Lower lobe of right lung (tissue), 2 donors: ENCODE results near the gene RASA2. TPM values are rescaled to one million over a fixed set of nuclear protein-coding genes. Genes with fewer than 3 reads are reported as not detected.

Experiments used
- ATAC-seq, 2 donors: fragments of 200-7000 bp; cut with Tn5 transposase; one replicate each; pipeline ENCODE4 v1.9.1; 2020 to 2022; ENCODE audit warnings: mild to moderate bottlenecking in 2 of 2, moderate library complexity in 2 of 2
- DNase-seq: peaks from one replicate; pipeline ENCODE4 v3.0.0-alpha.2; 2020
- H3K27ac ChIP-seq: fragments of 200-600 bp; one replicate; pipeline ENCODE4 v1.8.0; 2022
- H3K27me3 ChIP-seq: fragments of 200-600 bp; one replicate; pipeline ENCODE4 v1.8.0; 2022; ENCODE audit warnings: low read depth
- H3K36me3 ChIP-seq: fragments of 200-600 bp; one replicate; pipeline ENCODE4 v1.8.0; 2022; ENCODE audit warnings: mild to moderate bottlenecking
- H3K4me1 ChIP-seq: fragments of 200-600 bp; one replicate; pipeline ENCODE4 v1.8.0; 2022
- H3K4me3 ChIP-seq: fragments of 200-600 bp; one replicate; pipeline ENCODE4 v1.8.0; 2022; ENCODE audit warnings: mild to moderate bottlenecking
- H3K9me3 ChIP-seq: fragments of 200-600 bp; one replicate; pipeline ENCODE4 v1.8.0; 2022
- intact Hi-C: fragments of 100-400 bp; cut with DNase I; formaldehyde crosslinking; loops from one replicate; pipeline ENCODE4 v1.11.0; 2022
- total RNA-seq: library from RNA; stranded (reverse); fragmentation: NEBNext Ultra II Directional; extraction: Animal tissue kit (Norgen Biotek cat#: 25700); gene quantifications from one replicate; pipeline ENCODE4 v1.2.1, GENCODE V29; 2021
- TF ChIP-seq, protein P1 (sequence below): fragments of 200-600 bp; IDR thresholded peaks from one replicate; pipeline ENCODE4 v1.8.0; 2022; ENCODE audit warnings: antibody characterized with exemption, mild to moderate bottlenecking
- donor health status: DM: no; HTN: yes; CAD: no; lungs with severe emphysema.

The RASA2 gene
- total RNA-seq, 1 donor from 2014 or later, result 21.5 TPM

DNA sequence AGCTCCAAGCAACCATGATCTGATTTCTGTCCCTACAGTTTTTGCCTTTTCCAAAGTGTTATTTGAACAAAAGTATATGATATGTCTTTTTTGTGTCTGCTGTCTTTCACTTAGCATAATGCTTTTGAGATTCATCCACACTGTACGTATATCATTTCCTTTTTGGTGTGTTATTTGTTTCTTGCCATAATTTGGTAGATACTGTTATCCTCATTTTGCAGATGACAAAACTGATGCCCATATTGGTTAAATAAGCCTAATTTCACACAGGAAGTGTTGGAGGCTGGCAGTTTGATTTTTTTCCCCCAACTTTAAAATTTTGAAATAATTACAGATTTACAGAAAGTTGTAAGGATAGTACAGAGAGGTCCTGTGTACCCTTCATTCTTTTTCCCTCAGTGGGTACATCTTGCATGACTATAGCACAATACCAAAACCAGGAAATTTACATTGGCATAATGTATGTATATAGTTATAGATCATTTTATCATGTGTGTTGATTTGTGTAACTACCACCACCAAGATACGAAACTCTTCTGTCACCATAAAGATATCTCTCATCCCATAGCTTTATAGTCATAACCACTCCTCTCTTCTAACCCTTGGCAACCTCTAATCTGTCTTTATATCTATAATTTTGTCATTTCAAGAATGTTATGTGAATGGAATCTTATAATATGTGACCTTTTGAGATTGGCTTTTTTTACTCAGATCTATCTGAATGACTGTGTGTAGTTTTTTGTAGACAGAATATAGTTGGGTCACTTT, 55.6 kb downstream of the RASA2 start:
- ATAC-seq (no peak), DNase-seq (no peak)
- Histone ChIP-seq H3K36me3 (peaks cover 4% of the 10 kb centered on the region), H3K27me3 (no peaks in the 10 kb centered on the region), H3K27ac (no peak overlapping the region), H3K4me1 (peaks cover 8% of the 10 kb centered on the region), H3K9me3 (peaks cover 8% of the 10 kb centered on the region), H3K4me3 (no peak overlapping the region)
- TF ChIP-seq, protein P1, sequence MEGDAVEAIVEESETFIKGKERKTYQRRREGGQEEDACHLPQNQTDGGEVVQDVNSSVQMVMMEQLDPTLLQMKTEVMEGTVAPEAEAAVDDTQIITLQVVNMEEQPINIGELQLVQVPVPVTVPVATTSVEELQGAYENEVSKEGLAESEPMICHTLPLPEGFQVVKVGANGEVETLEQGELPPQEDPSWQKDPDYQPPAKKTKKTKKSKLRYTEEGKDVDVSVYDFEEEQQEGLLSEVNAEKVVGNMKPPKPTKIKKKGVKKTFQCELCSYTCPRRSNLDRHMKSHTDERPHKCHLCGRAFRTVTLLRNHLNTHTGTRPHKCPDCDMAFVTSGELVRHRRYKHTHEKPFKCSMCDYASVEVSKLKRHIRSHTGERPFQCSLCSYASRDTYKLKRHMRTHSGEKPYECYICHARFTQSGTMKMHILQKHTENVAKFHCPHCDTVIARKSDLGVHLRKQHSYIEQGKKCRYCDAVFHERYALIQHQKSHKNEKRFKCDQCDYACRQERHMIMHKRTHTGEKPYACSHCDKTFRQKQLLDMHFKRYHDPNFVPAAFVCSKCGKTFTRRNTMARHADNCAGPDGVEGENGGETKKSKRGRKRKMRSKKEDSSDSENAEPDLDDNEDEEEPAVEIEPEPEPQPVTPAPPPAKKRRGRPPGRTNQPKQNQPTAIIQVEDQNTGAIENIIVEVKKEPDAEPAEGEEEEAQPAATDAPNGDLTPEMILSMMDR, result no peak
- intact Hi-C loops, result no loop called here

DNA sequence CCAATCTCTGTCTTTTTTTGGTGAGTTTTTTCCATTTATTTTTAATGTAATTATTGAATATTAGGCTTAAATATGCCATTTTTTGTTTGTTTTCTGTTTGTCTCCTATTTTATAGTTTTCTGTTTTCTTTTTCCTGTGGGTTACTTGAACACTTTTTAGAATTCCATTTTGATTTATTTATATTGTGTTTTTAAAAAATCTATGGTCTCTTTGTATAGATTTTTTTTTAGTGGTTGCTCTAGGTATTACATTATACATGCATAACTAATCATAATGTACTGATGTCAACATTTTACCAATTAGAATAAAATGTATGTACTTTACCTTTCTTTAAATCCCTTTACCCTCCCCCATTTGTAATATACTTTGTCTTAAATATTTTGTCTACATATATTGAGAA, 56.2 kb downstream of the RASA2 start:
- DNase-seq (no peak), ATAC-seq (no peak)
- Histone ChIP-seq H3K9me3 (peaks cover 8% of the 10 kb centered on the region), H3K27me3 (no peaks in the 10 kb centered on the region), H3K4me1 (peaks cover 8% of the 10 kb centered on the region), H3K36me3 (peaks cover 4% of the 10 kb centered on the region), H3K4me3 (no peak overlapping the region), H3K27ac (no peak overlapping the region)
- TF ChIP-seq, protein P1, result no peak
- intact Hi-C loops, result no loop called here

DNA sequence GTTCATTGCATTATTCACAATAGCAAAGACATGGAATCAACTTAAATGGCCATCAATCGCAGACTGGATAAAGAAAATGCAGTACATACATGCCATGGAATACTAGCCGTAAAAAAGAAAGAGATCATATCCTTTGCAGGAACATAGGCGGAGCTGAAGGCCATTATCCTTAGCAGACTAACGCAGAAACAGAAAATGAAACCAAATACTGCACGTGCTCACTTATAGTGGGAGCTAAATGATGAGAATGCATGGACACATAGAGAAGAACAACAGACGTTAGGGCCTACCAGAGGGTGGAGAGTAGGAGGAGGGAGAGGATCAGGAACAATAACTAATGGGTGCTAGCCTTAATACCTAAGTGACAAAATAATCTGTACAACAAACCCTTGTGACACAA, 57.9 kb downstream of the RASA2 start:
- ATAC-seq (peak in 1 of 2 donors; percentile 66), DNase-seq (no peak)

DNA sequence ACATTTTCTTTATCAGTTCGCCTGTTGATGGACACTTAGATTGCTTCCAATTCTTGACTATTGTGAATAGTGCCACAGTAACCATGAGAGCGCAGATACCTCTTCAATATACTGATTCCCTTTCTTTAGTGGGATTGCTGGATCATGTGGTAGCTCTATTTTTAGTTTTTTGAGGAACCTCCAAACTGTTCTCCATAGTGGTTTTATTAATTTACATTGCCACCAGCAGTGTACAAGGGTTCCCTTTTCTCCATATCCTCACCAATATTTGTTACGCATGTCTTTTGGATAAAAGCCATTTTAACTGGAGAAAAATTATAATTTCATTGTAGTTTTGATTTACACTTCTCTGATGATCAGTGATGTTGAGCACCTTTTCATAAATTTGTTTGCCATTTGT, 59.3 kb downstream of the RASA2 start:
- H3K36me3 ChIP-seq, result peaks cover 13% of the 10 kb centered on the region
- peaks cover 8% of the 10 kb centered on the region for H3K4me1 ChIP-seq
- peaks cover 8% of the 10 kb centered on the region for H3K9me3 ChIP-seq
- intact Hi-C loops, result no loop called here
- no peaks in the 10 kb centered on the region for H3K27me3 ChIP-seq
- no peak for DNase-seq
- H3K4me3 ChIP-seq, result no peak overlapping the region
- peak in 1 of 2 donors; percentile 26 for ATAC-seq
- no peak overlapping the region for H3K27ac ChIP-seq
- TF ChIP-seq, protein P1, result no peak

More for the DNA sequence above, 57.9 kb downstream of the RASA2 start:
- H3K27me3 ChIP-seq, result no peaks in the 10 kb centered on the region
- TF ChIP-seq, protein P1, result no peak
- H3K4me1 ChIP-seq, result peaks cover 8% of the 10 kb centered on the region
- H3K36me3 ChIP-seq, result peaks cover 4% of the 10 kb centered on the region
- H3K27ac ChIP-seq, result no peak overlapping the region
- intact Hi-C loops, result no loop called here
- H3K9me3 ChIP-seq, result peaks cover 8% of the 10 kb centered on the region
- H3K4me3 ChIP-seq, result no peak overlapping the region

DNA sequence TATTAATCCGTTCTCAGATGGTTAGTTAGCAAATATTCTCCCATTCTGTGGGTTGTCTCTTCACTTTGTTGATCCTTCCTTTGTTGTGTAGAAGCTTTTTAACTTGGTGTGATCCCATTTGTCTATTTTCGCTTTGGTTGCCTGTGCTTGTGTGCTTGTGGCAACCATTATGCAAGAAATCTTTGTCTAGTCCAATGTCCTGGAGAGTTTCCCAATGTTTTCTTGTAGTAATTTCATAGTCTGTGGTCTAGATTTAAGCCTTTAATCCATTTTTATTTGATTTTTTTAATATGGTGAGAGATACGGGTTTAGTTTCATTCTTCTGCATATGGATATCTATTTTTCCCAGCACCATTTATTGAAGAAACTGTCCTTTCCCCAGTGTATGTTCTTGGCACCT, 59.8 kb downstream of the RASA2 start:
- DNase-seq (no peak), ATAC-seq (no peak)
- H3K27ac ChIP-seq, result no peak overlapping the region
- intact Hi-C loops, result no loop called here
- H3K4me3 ChIP-seq, result no peak overlapping the region
- H3K27me3 ChIP-seq, result no peaks in the 10 kb centered on the region
- H3K4me1 ChIP-seq, result peaks cover 8% of the 10 kb centered on the region
- H3K9me3 ChIP-seq, result peaks cover 8% of the 10 kb centered on the region
- peaks cover 13% of the 10 kb centered on the region for H3K36me3 ChIP-seq
- TF ChIP-seq, protein P1, result no peak
